GM19395 (cell line): ENCODE measurements around the gene CD209.

ENCODE experiments used
- ATAC-seq: cut with Tn5 transposase; IDR thresholded peaks from one replicate; pipeline ENCODE4 v1.9.1; 2021; ENCODE audit warnings: mild to moderate bottlenecking, moderate library complexity; ENCODE audit not compliant: unreplicated experiment

The CD209 gene

GRCh38 chr19:7709932-7710460, 37.3 kb downstream of the CD209 start:
- no peak for ATAC-seq

GRCh38 chr19:7706955-7707456, 40.3 kb downstream of the CD209 start:
- ATAC-seq = no peak

GRCh38 chr19:7706188-7706954, 41.0 kb downstream of the CD209 start:
- ATAC-seq = no peak

- peak; percentile 55 for ATAC-seq
These were observed 41.7 kb downstream of the CD209 start for GRCh38 chr19:7705387-7706187.

GRCh38 chr19:7704280-7705060, 42.9 kb downstream of the CD209 start:
- no peak for ATAC-seq

GRCh38 chr19:7703332-7703731, 44.0 kb downstream of the CD209 start:
- no peak for ATAC-seq

GRCh38 chr19:7701654-7702457, 45.5 kb downstream of the CD209 start, which contains the start of gene FCER2:
FCER2 (minus strand) TSS chr19:7702131; CDS start chr19:7699760, 2,371 bp downstream.
- peak; percentile 55 for ATAC-seq

- ATAC-seq = no peak
These were observed 46.2 kb downstream of the CD209 start for GRCh38 chr19:7701049-7701653.

- ATAC-seq = no peak
These were observed 47.6 kb downstream of the CD209 start for GRCh38 chr19:7699417-7700401.

GRCh38 chr19:7699003-7699402, 48.3 kb downstream of the CD209 start:
- no peak for ATAC-seq

- no peak for ATAC-seq
These were observed 48.8 kb downstream of the CD209 start for GRCh38 chr19:7698583-7698982.

- ATAC-seq = no peak
These were observed 49.5 kb downstream of the CD209 start for GRCh38 chr19:7697721-7698287.

- ATAC-seq = no peak
These were observed 52.8 kb downstream of the CD209 start for GRCh38 chr19:7694499-7694898.

GRCh38 chr19:7692417-7693088, 54.8 kb downstream of the CD209 start:
- no peak for ATAC-seq

- no peak for ATAC-seq
These were observed 55.8 kb downstream of the CD209 start for GRCh38 chr19:7691497-7691896.

- no peak for ATAC-seq
These were observed 56.5 kb downstream of the CD209 start for GRCh38 chr19:7690779-7691258.
